ENCODE results near the gene CYRIA.

DNA sequence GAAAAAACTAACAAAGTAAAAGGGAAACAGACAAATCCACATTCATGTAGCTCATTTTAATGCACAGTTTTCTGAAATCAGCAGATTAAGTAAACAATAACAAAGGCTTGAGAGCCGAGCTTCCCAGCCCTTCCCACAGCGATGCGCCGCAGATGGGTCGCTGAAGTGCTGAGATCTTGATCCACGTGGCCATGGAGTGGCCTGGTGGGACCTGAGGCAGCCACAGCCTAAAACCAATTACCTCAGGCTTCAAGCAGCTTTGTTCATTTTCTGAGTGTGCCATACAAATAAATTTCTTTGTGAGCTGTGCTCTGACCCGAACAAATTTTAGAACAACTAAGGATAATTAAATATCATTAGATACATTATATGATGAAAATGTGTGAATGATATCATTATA is 25.6 kb upstream of the CYRIA start:
- TF ChIP-seq POLR2AphosphoS5 (IDR thresholded peaks at IDR 0.05; ENCODE audit: insufficient read depth, low read depth, low read length), result no peak
- TF ChIP-seq, protein P1, sequence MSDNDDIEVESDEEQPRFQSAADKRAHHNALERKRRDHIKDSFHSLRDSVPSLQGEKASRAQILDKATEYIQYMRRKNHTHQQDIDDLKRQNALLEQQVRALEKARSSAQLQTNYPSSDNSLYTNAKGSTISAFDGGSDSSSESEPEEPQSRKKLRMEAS (IDR thresholded peaks at IDR 0.05; ENCODE audit: insufficient read depth, insufficient read length), result no peak
- TF ChIP-seq, protein P2, sequence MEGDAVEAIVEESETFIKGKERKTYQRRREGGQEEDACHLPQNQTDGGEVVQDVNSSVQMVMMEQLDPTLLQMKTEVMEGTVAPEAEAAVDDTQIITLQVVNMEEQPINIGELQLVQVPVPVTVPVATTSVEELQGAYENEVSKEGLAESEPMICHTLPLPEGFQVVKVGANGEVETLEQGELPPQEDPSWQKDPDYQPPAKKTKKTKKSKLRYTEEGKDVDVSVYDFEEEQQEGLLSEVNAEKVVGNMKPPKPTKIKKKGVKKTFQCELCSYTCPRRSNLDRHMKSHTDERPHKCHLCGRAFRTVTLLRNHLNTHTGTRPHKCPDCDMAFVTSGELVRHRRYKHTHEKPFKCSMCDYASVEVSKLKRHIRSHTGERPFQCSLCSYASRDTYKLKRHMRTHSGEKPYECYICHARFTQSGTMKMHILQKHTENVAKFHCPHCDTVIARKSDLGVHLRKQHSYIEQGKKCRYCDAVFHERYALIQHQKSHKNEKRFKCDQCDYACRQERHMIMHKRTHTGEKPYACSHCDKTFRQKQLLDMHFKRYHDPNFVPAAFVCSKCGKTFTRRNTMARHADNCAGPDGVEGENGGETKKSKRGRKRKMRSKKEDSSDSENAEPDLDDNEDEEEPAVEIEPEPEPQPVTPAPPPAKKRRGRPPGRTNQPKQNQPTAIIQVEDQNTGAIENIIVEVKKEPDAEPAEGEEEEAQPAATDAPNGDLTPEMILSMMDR (IDR thresholded peaks at IDR 0.05; ENCODE audit: extremely low read depth in 1 of 2, insufficient read depth in 1 of 2, low read depth in 1 of 2, low read length in 2 of 2), result no peak
